ENCODE measurements around the gene SLC2A10. TPM values are rescaled to one million over a fixed set of nuclear protein-coding genes. Genes with fewer than 3 reads are reported as not detected.

Gene SLC2A10
- total RNA-seq, 1 donor from 2014 or later: 31.2 TPM

GRCh38 chr20:46682063-46682821 is 27.2 kb upstream of the SLC2A10 start:
- no peak for DNase-seq

DNA sequence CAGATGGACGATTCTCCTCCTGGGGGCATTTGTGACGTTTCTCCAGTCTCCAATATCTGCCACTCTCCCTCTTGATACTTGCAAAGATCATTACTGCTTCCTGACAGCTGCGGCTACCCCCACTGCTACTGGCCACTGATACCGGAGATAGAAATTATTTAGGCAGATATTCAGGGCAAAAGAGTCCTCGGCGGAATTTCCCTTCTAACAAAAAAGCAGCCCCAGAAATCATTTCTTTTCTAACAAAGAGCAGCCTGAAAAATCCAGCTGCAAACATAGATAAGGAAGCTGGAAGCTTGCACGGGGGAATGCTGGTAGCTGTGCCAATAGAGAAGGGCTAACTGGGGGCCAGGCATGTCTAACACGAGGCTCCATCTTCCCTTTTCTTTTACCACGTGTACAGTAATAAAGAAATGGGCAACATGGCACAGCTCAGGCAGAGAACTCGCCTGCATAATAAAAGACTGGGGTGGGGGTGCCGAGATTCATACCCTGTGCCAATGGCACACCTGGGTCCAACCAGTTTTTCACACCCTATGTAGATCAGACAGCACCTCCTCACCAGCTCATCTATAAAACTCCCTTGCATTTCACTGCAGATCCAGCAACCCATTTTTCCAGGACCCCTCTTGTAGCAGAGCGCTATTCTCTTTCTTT is 26.3 kb upstream of the SLC2A10 start:
- DNase-seq: no peak

DNA sequence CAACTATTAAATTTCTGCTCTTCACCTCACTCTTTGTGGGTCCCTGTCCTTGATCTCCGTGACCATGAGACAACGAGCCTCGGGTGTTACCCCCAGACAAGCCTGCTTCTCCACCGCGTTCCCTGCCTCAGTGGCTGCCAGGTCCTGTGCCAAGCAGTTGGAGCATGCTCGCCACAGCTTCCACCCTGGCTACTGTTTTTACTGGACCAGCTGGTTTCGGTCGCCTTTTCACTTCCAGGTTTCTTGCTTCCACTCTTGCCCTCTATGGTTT is 25.8 kb upstream of the SLC2A10 start:
- no peak for DNase-seq

DNA sequence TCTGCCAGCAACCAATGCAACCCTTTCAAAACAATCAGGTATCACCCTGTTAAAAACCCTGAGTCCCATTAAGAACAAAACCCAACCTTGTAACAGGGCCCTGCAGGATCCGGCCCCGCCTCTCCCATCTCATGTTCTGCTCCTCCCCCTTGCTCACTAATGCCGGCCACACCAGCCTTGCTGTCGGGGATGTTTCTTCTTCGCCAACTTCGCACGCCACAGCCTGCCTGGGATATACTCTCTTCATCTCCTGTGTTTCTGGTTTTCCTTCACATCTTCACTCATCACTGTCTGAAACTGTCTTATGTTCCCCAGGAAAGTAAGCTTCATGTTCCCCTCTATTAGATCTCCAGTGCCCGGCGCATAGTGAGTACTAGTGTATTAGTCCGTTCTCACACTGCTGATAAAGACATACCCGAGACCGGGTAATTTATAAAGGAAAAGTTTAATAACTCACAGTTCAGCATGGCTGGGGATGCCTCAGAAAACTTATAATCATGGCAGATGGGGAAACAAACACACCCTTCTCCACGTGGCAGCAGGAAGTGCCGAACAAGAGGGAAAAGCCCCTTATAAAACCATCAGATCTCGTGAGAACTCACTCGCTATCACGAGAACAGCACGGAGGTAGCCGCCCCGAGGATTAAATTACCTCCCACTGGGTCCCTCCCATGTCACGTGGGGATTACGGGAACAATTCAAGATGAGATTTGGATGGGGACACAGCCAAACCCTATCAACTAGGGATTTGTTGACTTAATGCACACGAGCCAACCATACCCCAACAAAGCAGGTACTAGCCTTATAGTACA is 25.3 kb upstream of the SLC2A10 start:
- DNase-seq: peak; percentile 77

- no peak for DNase-seq
Observed at GRCh38 chr20:46688151-46689081, 21.0 kb upstream of the SLC2A10 start.

DNA sequence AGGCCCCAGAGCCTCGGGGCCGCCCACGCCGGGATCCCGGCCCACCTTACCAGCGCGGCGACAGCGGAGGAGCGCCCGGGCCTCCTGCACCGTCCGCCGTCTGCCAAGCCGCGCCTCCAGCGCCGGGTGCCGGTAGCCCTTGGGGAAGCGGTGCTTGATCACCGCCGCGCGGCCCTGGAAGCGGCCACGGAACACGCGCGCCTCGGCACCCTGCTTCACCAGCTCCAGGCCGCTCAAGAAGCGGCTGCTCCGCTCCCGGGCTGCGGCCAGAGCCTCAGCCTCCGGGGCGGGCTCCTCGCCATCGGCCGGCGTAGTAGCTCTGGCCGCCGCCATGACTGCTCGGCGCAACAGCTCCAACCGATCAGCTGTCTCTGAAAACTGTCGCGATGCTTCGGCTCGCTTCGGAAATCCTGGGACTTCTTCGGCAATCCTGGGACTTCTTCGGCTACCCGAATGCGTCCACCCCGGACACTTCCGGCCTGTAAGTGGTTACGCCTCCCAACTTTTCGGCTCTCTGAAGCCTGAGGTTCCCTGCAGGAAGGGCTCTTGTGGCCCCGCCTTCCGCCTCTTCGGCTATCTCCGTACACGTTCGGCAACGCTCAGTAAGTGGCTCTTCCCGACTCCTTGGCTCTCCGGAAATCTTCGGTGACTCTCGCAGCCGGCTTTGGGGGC is 20.2 kb upstream of the SLC2A10 start, which contains the start of gene TP53RK:
Gene TP53RK (minus strand): TSS at position 363 of the 672 bp plus-strand sequence. CDS start 30 bp downstream, at position 333.
- peak; percentile 100 for DNase-seq

DNA sequence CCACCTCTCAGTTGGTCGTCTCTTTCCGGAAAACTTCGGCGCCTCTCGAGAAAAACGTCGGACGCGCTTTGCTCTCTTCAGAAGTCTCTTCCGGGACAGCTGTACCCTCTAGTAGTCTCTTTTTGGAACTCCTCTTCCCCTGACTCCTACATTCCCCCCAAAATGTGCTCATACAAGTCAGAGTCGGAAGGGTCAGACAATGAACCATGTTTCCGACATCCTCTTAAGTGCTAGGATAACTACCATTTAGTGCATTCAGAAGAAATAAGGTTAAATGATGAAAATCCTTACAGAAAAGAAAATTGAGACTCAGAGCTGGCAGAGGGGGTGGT is 19.7 kb upstream of the SLC2A10 start:
- DNase-seq: no peak

GRCh38 chr20:46690219-46691106 is 19.0 kb upstream of the SLC2A10 start:
- DNase-seq: no peak

- DNase-seq: no peak
Observed at GRCh38 chr20:46691196-46691595, 18.3 kb upstream of the SLC2A10 start.

- peak; percentile 56 for DNase-seq
Observed at GRCh38 chr20:46694484-46694883, 15.0 kb upstream of the SLC2A10 start.

DNA sequence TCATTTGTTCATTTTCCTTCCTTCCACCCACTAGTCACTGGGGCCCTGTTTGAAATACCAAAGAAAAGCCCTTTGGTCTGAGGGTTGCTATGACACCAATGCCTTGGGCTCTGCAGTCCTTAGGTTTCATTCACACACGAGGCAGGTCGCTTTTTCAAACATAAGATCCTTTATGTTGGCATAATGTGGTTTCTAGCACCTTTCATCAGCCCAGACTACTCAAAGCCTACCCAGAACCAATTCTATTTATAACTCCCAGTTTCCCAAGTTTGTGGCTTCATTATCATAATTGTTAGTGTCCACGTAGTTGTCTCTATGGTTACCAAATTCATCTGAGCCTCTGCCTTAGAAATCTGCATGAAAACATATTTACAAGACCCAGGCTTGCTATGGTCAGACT is 13.6 kb upstream of the SLC2A10 start:
- DNase-seq: peak; percentile 49

DNA sequence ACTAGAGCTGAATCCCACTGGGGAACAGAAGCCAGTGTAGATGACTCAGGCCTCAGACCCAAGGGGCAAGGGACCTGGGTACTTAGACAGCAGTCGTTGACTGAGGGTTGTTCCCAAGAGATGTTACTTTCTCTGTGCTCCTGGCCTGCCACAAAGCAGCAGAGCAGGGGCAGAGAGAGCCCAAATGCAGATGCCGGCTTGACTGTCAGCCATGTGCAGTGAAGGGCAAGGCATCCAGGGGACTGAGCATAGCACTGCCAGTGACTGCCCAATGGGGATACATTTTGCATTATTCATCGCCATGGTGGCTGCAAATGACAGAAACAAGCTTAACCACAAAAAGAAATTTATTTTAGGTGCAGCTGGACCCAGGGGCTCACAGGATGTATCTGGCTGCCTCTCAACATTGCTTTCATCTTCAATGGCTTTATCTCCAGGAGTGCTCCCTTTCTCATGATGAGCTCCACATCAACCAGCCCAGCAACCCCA is 12.6 kb upstream of the SLC2A10 start:
- DNase-seq: no peak

DNA sequence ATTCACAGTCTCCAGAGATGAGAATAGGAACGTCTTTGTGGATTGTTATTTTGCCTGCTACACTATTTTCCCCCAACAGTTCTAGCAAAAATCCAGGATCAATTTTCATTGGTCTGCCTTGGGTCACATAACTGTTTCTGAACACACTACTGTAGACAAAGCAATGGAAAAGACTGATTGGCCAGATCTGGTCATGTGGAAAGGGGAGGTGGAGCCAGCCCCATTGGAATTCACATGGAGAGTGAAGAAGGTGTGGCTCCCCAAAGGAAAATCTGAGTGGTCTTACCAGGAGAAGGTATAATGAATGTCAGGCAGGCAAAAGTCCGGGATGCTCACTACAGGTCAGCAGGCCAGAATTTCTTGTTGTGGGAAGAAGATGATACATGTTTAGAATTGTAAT is 10.7 kb upstream of the SLC2A10 start:
- DNase-seq: no peak

GRCh38 chr20:46699651-46700359 is 9.6 kb upstream of the SLC2A10 start:
- DNase-seq: no peak

GRCh38 chr20:46700481-46700880 is 9.0 kb upstream of the SLC2A10 start:
- DNase-seq: no peak

DNA sequence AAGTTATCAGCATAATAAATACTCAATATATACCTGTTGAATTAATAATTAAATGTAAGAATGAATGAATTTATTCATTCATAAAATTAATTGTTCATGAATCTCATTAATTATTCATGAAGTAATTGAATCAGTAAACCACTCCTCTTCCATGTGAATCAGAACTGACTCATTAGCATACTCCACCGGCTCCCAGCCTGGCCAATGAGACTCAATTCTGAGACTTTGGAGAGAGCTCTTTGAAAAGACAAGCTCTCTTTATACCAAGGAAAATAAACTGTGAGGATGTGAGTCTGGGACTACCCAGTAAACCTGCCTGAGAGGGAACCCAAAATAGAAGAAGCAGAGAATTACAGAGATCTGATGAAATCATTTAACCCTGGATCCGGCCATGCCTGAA is 8.4 kb upstream of the SLC2A10 start:
- no peak for DNase-seq

DNA sequence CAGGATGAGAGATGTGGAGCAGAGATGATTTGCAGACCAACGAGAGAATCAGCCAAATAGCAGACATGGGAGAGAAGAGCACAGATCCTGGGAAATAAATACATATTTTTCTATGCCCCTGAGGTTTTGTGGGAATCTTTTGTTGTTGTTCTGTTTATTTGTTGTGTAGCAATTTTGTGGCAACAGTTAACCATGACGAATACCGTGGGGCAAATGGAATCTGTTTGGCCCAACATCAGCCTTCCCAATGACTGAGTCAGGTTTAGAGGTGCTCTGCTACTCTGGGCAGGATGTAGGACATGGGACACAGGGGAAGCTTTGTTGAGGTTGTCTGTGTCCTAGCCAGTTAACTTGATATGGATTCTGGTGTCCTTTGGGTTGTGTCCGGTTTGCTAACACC is 7.9 kb upstream of the SLC2A10 start:
- no peak for DNase-seq

- DNase-seq: no peak
Observed at GRCh38 chr20:46701986-46702385, 7.5 kb upstream of the SLC2A10 start.

GRCh38 chr20:46702447-46703203 is 6.8 kb upstream of the SLC2A10 start:
- no peak for DNase-seq
